ENCODE measurements around the gene MIER2.

DNA sequence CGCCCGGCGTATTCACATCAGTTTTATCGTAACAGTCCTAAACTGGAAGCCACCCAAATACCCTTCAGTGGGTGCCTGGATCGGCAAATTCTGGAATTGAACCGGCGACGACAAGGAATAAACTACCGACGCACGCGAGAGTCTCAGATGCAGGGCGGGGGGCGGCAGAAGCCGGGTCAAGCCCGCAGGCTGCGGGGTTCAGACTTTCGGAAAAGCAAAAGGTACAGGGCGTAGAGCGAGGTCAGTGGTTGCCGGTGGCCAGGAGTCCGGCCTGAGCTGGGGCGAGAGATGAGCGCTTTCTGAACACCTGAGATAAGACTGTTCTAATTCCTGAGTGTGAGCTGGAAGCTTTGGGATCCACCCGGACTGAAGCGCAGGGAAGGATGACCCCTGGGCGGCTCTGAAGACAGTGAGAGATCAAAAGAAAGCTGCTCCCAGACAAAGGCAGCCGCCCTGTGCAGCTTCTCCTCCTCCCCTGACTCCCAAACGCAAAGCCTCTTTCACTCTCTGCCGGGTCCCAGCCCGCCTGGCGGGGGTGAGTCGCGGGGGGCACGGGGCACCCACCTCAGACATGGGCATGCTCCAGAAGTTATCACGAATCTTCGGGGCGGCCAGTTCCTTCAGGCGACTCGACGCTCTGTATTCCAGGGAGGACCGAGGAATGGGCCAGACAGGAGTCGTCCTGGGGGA lies 26.2 kb upstream of the MIER2 start:
- TF ChIP-seq, protein P1, sequence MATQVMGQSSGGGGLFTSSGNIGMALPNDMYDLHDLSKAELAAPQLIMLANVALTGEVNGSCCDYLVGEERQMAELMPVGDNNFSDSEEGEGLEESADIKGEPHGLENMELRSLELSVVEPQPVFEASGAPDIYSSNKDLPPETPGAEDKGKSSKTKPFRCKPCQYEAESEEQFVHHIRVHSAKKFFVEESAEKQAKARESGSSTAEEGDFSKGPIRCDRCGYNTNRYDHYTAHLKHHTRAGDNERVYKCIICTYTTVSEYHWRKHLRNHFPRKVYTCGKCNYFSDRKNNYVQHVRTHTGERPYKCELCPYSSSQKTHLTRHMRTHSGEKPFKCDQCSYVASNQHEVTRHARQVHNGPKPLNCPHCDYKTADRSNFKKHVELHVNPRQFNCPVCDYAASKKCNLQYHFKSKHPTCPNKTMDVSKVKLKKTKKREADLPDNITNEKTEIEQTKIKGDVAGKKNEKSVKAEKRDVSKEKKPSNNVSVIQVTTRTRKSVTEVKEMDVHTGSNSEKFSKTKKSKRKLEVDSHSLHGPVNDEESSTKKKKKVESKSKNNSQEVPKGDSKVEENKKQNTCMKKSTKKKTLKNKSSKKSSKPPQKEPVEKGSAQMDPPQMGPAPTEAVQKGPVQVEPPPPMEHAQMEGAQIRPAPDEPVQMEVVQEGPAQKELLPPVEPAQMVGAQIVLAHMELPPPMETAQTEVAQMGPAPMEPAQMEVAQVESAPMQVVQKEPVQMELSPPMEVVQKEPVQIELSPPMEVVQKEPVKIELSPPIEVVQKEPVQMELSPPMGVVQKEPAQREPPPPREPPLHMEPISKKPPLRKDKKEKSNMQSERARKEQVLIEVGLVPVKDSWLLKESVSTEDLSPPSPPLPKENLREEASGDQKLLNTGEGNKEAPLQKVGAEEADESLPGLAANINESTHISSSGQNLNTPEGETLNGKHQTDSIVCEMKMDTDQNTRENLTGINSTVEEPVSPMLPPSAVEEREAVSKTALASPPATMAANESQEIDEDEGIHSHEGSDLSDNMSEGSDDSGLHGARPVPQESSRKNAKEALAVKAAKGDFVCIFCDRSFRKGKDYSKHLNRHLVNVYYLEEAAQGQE (IDR thresholded peaks at IDR 0.05; ENCODE audit: insufficient read depth in 1 of 2, low read depth in 2 of 2, low read length in 2 of 2), result no peak
- TF ChIP-seq TAF1 (IDR thresholded peaks at IDR 0.05; ENCODE audit: borderline replicate concordance, insufficient read depth, low read length) (no peak), FOXP2 (optimal IDR thresholded peaks at IDR 0.05; ENCODE audit: borderline replicate concordance, extremely low read depth, extremely low read length, insufficient read depth) (no peak)

Measured in PFSK-1 (cell line).